Measurements from ENCODE around the gene SYT14. TPM values are rescaled to one million over a fixed set of nuclear protein-coding genes. Genes with fewer than 3 reads are reported as not detected.

Gene SYT14
- total RNA-seq, 1 experiment from 2014 or later: not detected

- Histone ChIP-seq H3K9me3 (ENCODE audit: low read length) (no peaks in the 10 kb centered on the region), H3K4me2 (ENCODE audit: low read depth, low read length, poor library complexity, severe bottlenecking) (no peak overlapping the region), H3K27ac (ENCODE audit: low read length) (no peak overlapping the region), H3K36me3 (ENCODE audit: insufficient read depth, low read length) (no peaks in the 10 kb centered on the region), H2AFZ (ENCODE audit: low read length) (no peak overlapping the region), H3K4me3 (ENCODE audit: low read length) (no peak overlapping the region), H3K9me2 (replicated peaks; ENCODE audit: insufficient read depth, low read length) (no peaks in the 10 kb centered on the region; the same call in 1 of the 2 replicates), H3K79me2 (ENCODE audit: low read length) (no peaks in the 10 kb centered on the region), H4K20me1 (ENCODE audit: insufficient read depth, low read depth, low read length) (no peaks in the 10 kb centered on the region), H3K4me1 (ENCODE audit: low read length) (no peaks in the 10 kb centered on the region), H3K27me3 (ENCODE audit: low read length) (no peaks in the 10 kb centered on the region), H3K9ac (ENCODE audit: low read length) (no peak overlapping the region)
- no peak for DNase-seq
These were observed 13.6 kb upstream of the SYT14 start for GRCh38 chr1:209924390-209924789.

- Histone ChIP-seq H3K4me1 (ENCODE audit: low read length) (no peaks in the 10 kb centered on the region), H3K27me3 (ENCODE audit: low read length) (no peaks in the 10 kb centered on the region), H3K9ac (ENCODE audit: low read length) (no peak overlapping the region), H3K9me3 (ENCODE audit: low read length) (no peaks in the 10 kb centered on the region), H2AFZ (ENCODE audit: low read length) (no peak overlapping the region), H3K27ac (ENCODE audit: low read length) (no peak overlapping the region), H3K9me2 (replicated peaks; ENCODE audit: insufficient read depth, low read length) (no peaks in the 10 kb centered on the region), H3K4me2 (ENCODE audit: low read depth, low read length, poor library complexity, severe bottlenecking) (no peak overlapping the region), H3K4me3 (ENCODE audit: low read length) (no peak overlapping the region), H4K20me1 (ENCODE audit: insufficient read depth, low read depth, low read length) (no peaks in the 10 kb centered on the region), H3K36me3 (ENCODE audit: insufficient read depth, low read length) (no peaks in the 10 kb centered on the region), H3K79me2 (ENCODE audit: low read length) (no peaks in the 10 kb centered on the region)
- DNase-seq: no peak
These were observed 12.0 kb upstream of the SYT14 start for GRCh38 chr1:209926045-209926444.

GRCh38 chr1:209927466-209927865 is 10.6 kb upstream of the SYT14 start:
- Histone ChIP-seq H3K4me3 (ENCODE audit: low read length) (no peak overlapping the region), H3K4me1 (ENCODE audit: low read length) (no peaks in the 10 kb centered on the region), H3K4me2 (ENCODE audit: low read depth, low read length, poor library complexity, severe bottlenecking) (no peak overlapping the region), H4K20me1 (ENCODE audit: insufficient read depth, low read depth, low read length) (no peaks in the 10 kb centered on the region), H3K27me3 (ENCODE audit: low read length) (no peaks in the 10 kb centered on the region), H3K9ac (ENCODE audit: low read length) (no peak overlapping the region), H3K79me2 (ENCODE audit: low read length) (no peaks in the 10 kb centered on the region), H3K9me2 (replicated peaks; ENCODE audit: insufficient read depth, low read length) (no peaks in the 10 kb centered on the region), H3K27ac (ENCODE audit: low read length) (no peak overlapping the region), H3K36me3 (ENCODE audit: insufficient read depth, low read length) (no peaks in the 10 kb centered on the region), H2AFZ (ENCODE audit: low read length) (no peak overlapping the region), H3K9me3 (ENCODE audit: low read length) (no peaks in the 10 kb centered on the region)
- DNase-seq: no peak

- no peak overlapping the region for H3K4me3 ChIP-seq (ENCODE audit: low read length)
- no peaks in the 10 kb centered on the region for H3K27me3 ChIP-seq (ENCODE audit: low read length)
- H3K4me1 ChIP-seq (ENCODE audit: low read length): no peaks in the 10 kb centered on the region
- no peaks in the 10 kb centered on the region for H4K20me1 ChIP-seq (ENCODE audit: insufficient read depth, low read depth, low read length)
- H2AFZ ChIP-seq (ENCODE audit: low read length): no peak overlapping the region
- H3K9me2 ChIP-seq (replicated peaks; ENCODE audit: insufficient read depth, low read length): no peaks in the 10 kb centered on the region
- no peak overlapping the region for H3K9ac ChIP-seq (ENCODE audit: low read length)
- H3K27ac ChIP-seq (ENCODE audit: low read length): no peak overlapping the region
- no peak overlapping the region for H3K4me2 ChIP-seq (ENCODE audit: low read depth, low read length, poor library complexity, severe bottlenecking)
- no peaks in the 10 kb centered on the region for H3K79me2 ChIP-seq (ENCODE audit: low read length)
- H3K36me3 ChIP-seq (ENCODE audit: insufficient read depth, low read length): no peaks in the 10 kb centered on the region
- DNase-seq: no peak
- H3K9me3 ChIP-seq (ENCODE audit: low read length): no peaks in the 10 kb centered on the region
These were observed 8.3 kb upstream of the SYT14 start for GRCh38 chr1:209929751-209930150.

GRCh38 chr1:209931141-209931540 is 6.9 kb upstream of the SYT14 start:
- no peaks in the 10 kb centered on the region for H4K20me1 ChIP-seq (ENCODE audit: insufficient read depth, low read depth, low read length)
- DNase-seq: no peak

GRCh38 chr1:209936125-209936524 is 1.9 kb upstream of the SYT14 start:
- Histone ChIP-seq H3K9me3 (ENCODE audit: low read length) (no peaks in the 10 kb centered on the region), H3K36me3 (ENCODE audit: insufficient read depth, low read length) (no peaks in the 10 kb centered on the region), H3K4me3 (ENCODE audit: low read length) (no peak overlapping the region), H2AFZ (ENCODE audit: low read length) (no peak overlapping the region), H3K4me2 (ENCODE audit: low read depth, low read length, poor library complexity, severe bottlenecking) (no peak overlapping the region), H3K9me2 (replicated peaks; ENCODE audit: insufficient read depth, low read length) (no peaks in the 10 kb centered on the region), H3K9ac (ENCODE audit: low read length) (no peak overlapping the region), H4K20me1 (ENCODE audit: insufficient read depth, low read depth, low read length) (no peaks in the 10 kb centered on the region), H3K79me2 (ENCODE audit: low read length) (no peaks in the 10 kb centered on the region), H3K27ac (ENCODE audit: low read length) (no peak overlapping the region), H3K27me3 (ENCODE audit: low read length) (no peaks in the 10 kb centered on the region), H3K4me1 (ENCODE audit: low read length) (no peaks in the 10 kb centered on the region)
- no peak for DNase-seq

More at GRCh38 chr1:209931141-209931540, 6.9 kb upstream of the SYT14 start:
- Histone ChIP-seq H2AFZ (ENCODE audit: low read length) (no peak overlapping the region), H3K79me2 (ENCODE audit: low read length) (no peaks in the 10 kb centered on the region), H3K4me1 (ENCODE audit: low read length) (no peaks in the 10 kb centered on the region), H3K27ac (ENCODE audit: low read length) (no peak overlapping the region), H3K9me3 (ENCODE audit: low read length) (no peaks in the 10 kb centered on the region), H3K4me3 (ENCODE audit: low read length) (no peak overlapping the region), H3K27me3 (ENCODE audit: low read length) (no peaks in the 10 kb centered on the region), H3K9ac (ENCODE audit: low read length) (no peak overlapping the region), H3K9me2 (replicated peaks; ENCODE audit: insufficient read depth, low read length) (no peaks in the 10 kb centered on the region), H3K4me2 (ENCODE audit: low read depth, low read length, poor library complexity, severe bottlenecking) (no peak overlapping the region), H3K36me3 (ENCODE audit: insufficient read depth, low read length) (no peaks in the 10 kb centered on the region)

- H3K4me3 ChIP-seq (ENCODE audit: low read length): no peak overlapping the region
- no peaks in the 10 kb centered on the region for H3K9me2 ChIP-seq (replicated peaks; ENCODE audit: insufficient read depth, low read length)
- H3K79me2 ChIP-seq (ENCODE audit: low read length): no peaks in the 10 kb centered on the region
- no peaks in the 10 kb centered on the region for H3K9me3 ChIP-seq (ENCODE audit: low read length)
- DNase-seq: no peak
- H3K27me3 ChIP-seq (ENCODE audit: low read length): no peaks in the 10 kb centered on the region
- no peaks in the 10 kb centered on the region for H3K36me3 ChIP-seq (ENCODE audit: insufficient read depth, low read length)
- H3K4me1 ChIP-seq (ENCODE audit: low read length): no peaks in the 10 kb centered on the region
- H2AFZ ChIP-seq (ENCODE audit: low read length): no peak overlapping the region
- no peak overlapping the region for H3K9ac ChIP-seq (ENCODE audit: low read length)
- no peaks in the 10 kb centered on the region for H4K20me1 ChIP-seq (ENCODE audit: insufficient read depth, low read depth, low read length)
- H3K27ac ChIP-seq (ENCODE audit: low read length): no peak overlapping the region
- H3K4me2 ChIP-seq (ENCODE audit: low read depth, low read length, poor library complexity, severe bottlenecking): no peak overlapping the region
These were observed 7.4 kb downstream of the SYT14 start for GRCh38 chr1:209945377-209945776.

GRCh38 chr1:209948155-209948554 is 10.1 kb downstream of the SYT14 start:
- Histone ChIP-seq H2AFZ (ENCODE audit: low read length) (no peak overlapping the region), H3K9me3 (ENCODE audit: low read length) (no peaks in the 10 kb centered on the region), H3K9me2 (replicated peaks; ENCODE audit: insufficient read depth, low read length) (no peaks in the 10 kb centered on the region), H3K4me3 (ENCODE audit: low read length) (no peak overlapping the region), H3K4me2 (ENCODE audit: low read depth, low read length, poor library complexity, severe bottlenecking) (no peak overlapping the region), H3K9ac (ENCODE audit: low read length) (no peak overlapping the region), H3K4me1 (ENCODE audit: low read length) (no peaks in the 10 kb centered on the region), H3K27me3 (ENCODE audit: low read length) (no peaks in the 10 kb centered on the region), H3K36me3 (ENCODE audit: insufficient read depth, low read length) (no peaks in the 10 kb centered on the region), H3K27ac (ENCODE audit: low read length) (no peak overlapping the region), H4K20me1 (ENCODE audit: insufficient read depth, low read depth, low read length) (no peaks in the 10 kb centered on the region), H3K79me2 (ENCODE audit: low read length) (no peaks in the 10 kb centered on the region)
- DNase-seq: no peak

- Histone ChIP-seq H4K20me1 (ENCODE audit: insufficient read depth, low read depth, low read length) (no peaks in the 10 kb centered on the region), H3K9ac (ENCODE audit: low read length) (no peak overlapping the region), H3K27ac (ENCODE audit: low read length) (no peak overlapping the region), H3K79me2 (ENCODE audit: low read length) (no peaks in the 10 kb centered on the region), H3K4me3 (ENCODE audit: low read length) (no peak overlapping the region), H3K9me3 (ENCODE audit: low read length) (no peaks in the 10 kb centered on the region), H3K4me2 (ENCODE audit: low read depth, low read length, poor library complexity, severe bottlenecking) (no peak overlapping the region), H3K4me1 (ENCODE audit: low read length) (no peaks in the 10 kb centered on the region), H3K36me3 (ENCODE audit: insufficient read depth, low read length) (no peaks in the 10 kb centered on the region), H3K9me2 (replicated peaks; ENCODE audit: insufficient read depth, low read length) (no peaks in the 10 kb centered on the region), H3K27me3 (ENCODE audit: low read length) (no peaks in the 10 kb centered on the region), H2AFZ (ENCODE audit: low read length) (no peak overlapping the region)
- DNase-seq: no peak
These were observed 18.1 kb downstream of the SYT14 start for GRCh38 chr1:209956116-209956515.
